ENCODE data around the gene PTAFR.

Gene PTAFR

DNA sequence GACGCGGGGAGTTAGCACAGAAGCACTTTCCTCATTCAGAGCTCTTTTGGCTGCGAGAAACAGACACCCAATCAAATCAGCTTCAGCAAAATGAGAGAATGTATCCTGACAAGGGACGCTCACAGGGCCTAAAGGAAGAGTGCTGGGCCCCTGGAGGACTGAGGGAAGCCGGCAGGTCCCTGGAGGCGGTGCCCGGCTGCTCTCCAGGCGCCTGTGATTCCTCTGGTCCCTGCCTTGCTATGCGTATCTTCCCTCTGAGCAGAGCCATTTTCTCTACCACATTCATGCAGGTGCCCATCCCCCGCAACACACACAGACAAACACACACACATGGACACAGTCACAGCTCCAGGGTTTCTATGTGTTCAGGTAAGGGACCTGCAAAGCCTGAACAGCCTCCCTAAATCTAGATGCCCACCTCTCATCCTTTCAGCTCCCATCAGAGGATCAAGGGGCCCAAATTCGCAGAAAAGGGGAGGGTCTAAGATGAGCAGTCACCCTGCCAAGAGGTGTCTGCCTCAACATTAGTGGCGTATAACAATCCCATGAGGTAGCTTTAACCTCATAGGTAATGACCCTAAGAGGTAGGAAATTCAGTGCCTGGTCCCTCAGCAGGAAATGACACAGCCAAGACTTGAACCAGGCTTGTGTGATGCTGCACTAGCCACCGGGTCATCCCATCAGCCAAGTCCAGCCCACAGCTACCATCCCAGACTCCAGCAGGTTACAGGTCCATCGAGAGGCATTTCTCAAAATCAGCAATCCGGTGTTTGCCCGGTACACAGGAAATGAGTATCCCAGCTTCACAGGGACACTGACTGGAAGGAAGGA is 29.0 kb downstream of the PTAFR start:
- H3K27ac ChIP-seq (ENCODE audit: extremely low read depth, low read depth, low read length): no peak overlapping the region
- TF ChIP-seq ZFP69B (tag by site-specific recombination; IDR thresholded peaks at IDR 0.05) (no peak), SCRT2 (tag by site-specific recombination; IDR thresholded peaks at IDR 0.05) (0 out of 2 replicates have a peak, but pooled peaks have one; percentile 24), ZNF223 (tag by site-specific recombination; IDR thresholded peaks at IDR 0.05) (no peak)
- TF ChIP-seq, protein P1, sequence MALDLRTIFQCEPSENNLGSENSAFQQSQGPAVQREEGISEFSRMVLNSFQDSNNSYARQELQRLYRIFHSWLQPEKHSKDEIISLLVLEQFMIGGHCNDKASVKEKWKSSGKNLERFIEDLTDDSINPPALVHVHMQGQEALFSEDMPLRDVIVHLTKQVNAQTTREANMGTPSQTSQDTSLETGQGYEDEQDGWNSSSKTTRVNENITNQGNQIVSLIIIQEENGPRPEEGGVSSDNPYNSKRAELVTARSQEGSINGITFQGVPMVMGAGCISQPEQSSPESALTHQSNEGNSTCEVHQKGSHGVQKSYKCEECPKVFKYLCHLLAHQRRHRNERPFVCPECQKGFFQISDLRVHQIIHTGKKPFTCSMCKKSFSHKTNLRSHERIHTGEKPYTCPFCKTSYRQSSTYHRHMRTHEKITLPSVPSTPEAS (tag by site-specific recombination; IDR thresholded peaks at IDR 0.05): peak; percentile 35; the same call in 1 of the 2 replicates
- CTCF ChIA-PET: interaction anchor here (0.8 kb wide), 1 partner anchor 56 kb away, joined by 3 read pairs; no protein-coding TSS in a partner anchor
- no peak overlapping the region for H3K4me3 ChIP-seq (ENCODE audit: low read depth, low read length)
- no peaks in the 10 kb centered on the region for H3K9me3 ChIP-seq (ENCODE audit: control insufficient read depth, insufficient read depth, low read depth, low read length)
- H3K4me1 ChIP-seq (ENCODE audit: control insufficient read depth, insufficient read depth, low read length): no peaks in the 10 kb centered on the region
- no peaks in the 10 kb centered on the region for H3K36me3 ChIP-seq (ENCODE audit: control insufficient read depth in 2 of 2, insufficient read depth in 1 of 2, low read length in 2 of 2)
- POLR2A ChIA-PET: no interaction called here

DNA sequence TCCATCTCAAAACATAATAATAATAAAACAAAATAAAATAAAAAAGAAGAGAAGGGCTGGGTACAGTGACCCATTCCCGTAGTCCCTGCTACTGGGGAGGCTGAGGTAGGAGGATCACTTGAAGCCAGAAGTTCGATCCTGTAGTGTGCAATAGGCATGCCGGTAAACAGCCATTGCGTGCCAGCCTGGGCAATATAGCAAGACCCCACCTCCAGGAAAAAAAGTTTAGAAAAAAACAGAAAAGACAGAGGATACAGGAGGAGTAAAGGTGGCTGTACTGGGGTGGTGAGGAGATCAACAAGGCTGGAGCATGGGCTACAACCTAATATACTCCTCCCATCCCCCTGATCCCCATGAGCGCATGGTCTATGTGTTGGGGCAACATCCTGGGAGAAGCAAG is 30.8 kb downstream of the PTAFR start:
- Histone ChIP-seq H3K4me3 (ENCODE audit: low read depth, low read length) (no peak overlapping the region), H3K4me1 (ENCODE audit: control insufficient read depth, insufficient read depth, low read length) (no peaks in the 10 kb centered on the region), H3K9me3 (ENCODE audit: control insufficient read depth, insufficient read depth, low read depth, low read length) (no peaks in the 10 kb centered on the region), H3K36me3 (ENCODE audit: control insufficient read depth in 2 of 2, insufficient read depth in 1 of 2, low read length in 2 of 2) (no peaks in the 10 kb centered on the region), H3K27ac (ENCODE audit: extremely low read depth, low read depth, low read length) (no peak overlapping the region)
- CTCF ChIA-PET: interaction anchor here (0.7 kb wide), 1 partner anchor 289 kb away, joined by 3 read pairs; no protein-coding TSS in a partner anchor
- TF ChIP-seq ZNF121 (tag by site-specific recombination; IDR thresholded peaks at IDR 0.05) (peak; percentile 79), ZXDB (tag by site-specific recombination; IDR thresholded peaks at IDR 0.05) (no peak), ZBTB21 (tag by site-specific recombination; IDR thresholded peaks at IDR 0.05) (no peak), ZFP37 (tag by site-specific recombination; IDR thresholded peaks at IDR 0.05) (no peak), ZNF514 (tag by site-specific recombination; IDR thresholded peaks at IDR 0.05) (no peak), MEIS1 (CRISPR knock-in tag; IDR thresholded peaks at IDR 0.05; ENCODE audit: borderline replicate concordance) (no peak)
- POLR2A ChIA-PET: no interaction called here

DNA sequence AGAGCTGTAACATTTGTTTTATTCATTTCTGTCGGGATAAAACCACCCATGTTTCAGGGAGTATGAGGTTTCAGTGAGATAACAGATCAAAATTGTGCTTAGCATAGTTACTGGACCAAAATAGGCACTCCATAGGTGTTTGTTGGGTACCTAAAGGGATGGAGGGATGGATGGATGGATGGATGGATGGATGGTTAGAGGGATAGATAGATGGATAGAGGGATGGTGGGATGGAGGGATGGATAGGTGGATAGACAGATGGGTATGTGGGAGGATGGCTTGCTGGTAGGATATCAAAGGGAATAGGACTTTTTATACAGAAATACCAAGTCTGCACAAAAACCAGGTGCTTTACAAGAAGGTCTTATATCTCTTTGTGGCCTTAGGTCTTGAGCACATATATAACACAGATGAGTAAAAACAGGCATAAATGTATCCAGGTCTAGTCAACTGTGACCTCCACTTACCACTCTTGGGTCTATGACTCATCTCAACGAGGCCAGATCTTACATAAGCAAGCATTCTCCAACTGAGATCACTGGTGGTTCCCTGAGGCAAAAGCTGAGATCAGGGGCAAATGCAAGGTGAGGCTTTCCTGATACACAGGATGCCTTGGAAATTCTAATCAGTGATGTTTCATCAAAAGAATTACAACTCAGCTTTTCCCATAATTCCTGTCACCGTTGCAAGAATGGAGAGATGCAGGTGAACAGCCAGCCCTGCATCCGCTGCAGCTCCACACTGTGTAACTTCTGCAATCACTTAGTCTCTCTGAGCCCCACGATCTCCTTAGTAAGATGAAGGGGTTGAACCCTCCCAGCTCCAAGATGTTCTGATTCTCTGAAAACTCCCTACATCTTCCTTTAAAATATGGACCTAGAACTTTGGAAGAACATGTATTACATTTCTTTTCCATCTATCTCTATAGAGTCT is 32.0 kb downstream of the PTAFR start:
- CTCF ChIA-PET: interaction anchor here (0.5 to 1.5 kb wide), 5 partner anchors 9 to 1012 kb away, joined by 3 to 5 read pairs (median 3); no protein-coding TSS in a partner anchor
- no peaks in the 10 kb centered on the region for H3K9me3 ChIP-seq (ENCODE audit: control insufficient read depth, insufficient read depth, low read depth, low read length)
- no peak overlapping the region for H3K4me3 ChIP-seq (ENCODE audit: low read depth, low read length)
- no peaks in the 10 kb centered on the region for H3K36me3 ChIP-seq (ENCODE audit: control insufficient read depth in 2 of 2, insufficient read depth in 1 of 2, low read length in 2 of 2)
- POLR2A ChIA-PET: no interaction called here
- no peak overlapping the region for H3K27ac ChIP-seq (ENCODE audit: extremely low read depth, low read depth, low read length)
- H3K4me1 ChIP-seq (ENCODE audit: control insufficient read depth, insufficient read depth, low read length): no peaks in the 10 kb centered on the region
- TF ChIP-seq ZNF530 (tag by site-specific recombination; IDR thresholded peaks at IDR 0.05; ENCODE audit: low read depth) (no peak), ZNF629 (tag by site-specific recombination; IDR thresholded peaks at IDR 0.05) (peak; percentile 53; the same call in 1 of the 2 replicates), ZNF843 (tag by site-specific recombination; IDR thresholded peaks at IDR 0.05) (no peak), ZNF660 (tag by site-specific recombination; IDR thresholded peaks at IDR 0.05) (peak; percentile 55; the same call in 1 of the 2 replicates), ZNF133 (tag by site-specific recombination; IDR thresholded peaks at IDR 0.05) (no peak), ZNF626 (tag by site-specific recombination; IDR thresholded peaks at IDR 0.05) (no peak), ZNF274 (IDR thresholded peaks at IDR 0.05; ENCODE audit: low read length) (no peak), ZNF274 (tag by site-specific recombination; IDR thresholded peaks at IDR 0.05; ENCODE audit: borderline replicate concordance) (no peak), BCL11B (tag by site-specific recombination; IDR thresholded peaks at IDR 0.05; ENCODE audit: low read depth) (no peak), ZNF23 (tag by site-specific recombination; IDR thresholded peaks at IDR 0.05; ENCODE audit: borderline replicate concordance) (no peak), ZNF2 (tag by site-specific recombination; IDR thresholded peaks at IDR 0.05) (no peak)
- TF ChIP-seq, protein P2, sequence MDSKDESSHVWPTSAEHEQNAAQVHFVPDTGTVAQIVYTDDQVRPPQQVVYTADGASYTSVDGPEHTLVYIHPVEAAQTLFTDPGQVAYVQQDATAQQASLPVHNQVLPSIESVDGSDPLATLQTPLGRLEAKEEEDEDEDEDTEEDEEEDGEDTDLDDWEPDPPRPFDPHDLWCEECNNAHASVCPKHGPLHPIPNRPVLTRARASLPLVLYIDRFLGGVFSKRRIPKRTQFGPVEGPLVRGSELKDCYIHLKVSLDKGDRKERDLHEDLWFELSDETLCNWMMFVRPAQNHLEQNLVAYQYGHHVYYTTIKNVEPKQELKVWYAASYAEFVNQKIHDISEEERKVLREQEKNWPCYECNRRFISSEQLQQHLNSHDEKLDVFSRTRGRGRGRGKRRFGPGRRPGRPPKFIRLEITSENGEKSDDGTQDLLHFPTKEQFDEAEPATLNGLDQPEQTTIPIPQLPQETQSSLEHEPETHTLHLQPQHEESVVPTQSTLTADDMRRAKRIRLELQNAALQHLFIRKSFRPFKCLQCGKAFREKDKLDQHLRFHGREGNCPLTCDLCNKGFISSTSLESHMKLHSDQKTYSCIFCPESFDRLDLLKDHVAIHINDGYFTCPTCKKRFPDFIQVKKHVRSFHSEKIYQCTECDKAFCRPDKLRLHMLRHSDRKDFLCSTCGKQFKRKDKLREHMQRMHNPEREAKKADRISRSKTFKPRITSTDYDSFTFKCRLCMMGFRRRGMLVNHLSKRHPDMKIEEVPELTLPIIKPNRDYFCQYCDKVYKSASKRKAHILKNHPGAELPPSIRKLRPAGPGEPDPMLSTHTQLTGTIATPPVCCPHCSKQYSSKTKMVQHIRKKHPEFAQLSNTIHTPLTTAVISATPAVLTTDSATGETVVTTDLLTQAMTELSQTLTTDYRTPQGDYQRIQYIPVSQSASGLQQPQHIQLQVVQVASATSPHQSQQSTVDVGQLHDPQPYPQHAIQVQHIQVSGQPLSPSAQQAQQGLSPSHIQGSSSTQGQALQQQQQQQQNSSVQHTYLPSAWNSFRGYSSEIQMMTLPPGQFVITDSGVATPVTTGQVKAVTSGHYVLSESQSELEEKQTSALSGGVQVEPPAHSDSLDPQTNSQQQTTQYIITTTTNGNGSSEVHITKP (tag by site-specific recombination; IDR thresholded peaks at IDR 0.05): no peak
- TF ChIP-seq, protein P3, sequence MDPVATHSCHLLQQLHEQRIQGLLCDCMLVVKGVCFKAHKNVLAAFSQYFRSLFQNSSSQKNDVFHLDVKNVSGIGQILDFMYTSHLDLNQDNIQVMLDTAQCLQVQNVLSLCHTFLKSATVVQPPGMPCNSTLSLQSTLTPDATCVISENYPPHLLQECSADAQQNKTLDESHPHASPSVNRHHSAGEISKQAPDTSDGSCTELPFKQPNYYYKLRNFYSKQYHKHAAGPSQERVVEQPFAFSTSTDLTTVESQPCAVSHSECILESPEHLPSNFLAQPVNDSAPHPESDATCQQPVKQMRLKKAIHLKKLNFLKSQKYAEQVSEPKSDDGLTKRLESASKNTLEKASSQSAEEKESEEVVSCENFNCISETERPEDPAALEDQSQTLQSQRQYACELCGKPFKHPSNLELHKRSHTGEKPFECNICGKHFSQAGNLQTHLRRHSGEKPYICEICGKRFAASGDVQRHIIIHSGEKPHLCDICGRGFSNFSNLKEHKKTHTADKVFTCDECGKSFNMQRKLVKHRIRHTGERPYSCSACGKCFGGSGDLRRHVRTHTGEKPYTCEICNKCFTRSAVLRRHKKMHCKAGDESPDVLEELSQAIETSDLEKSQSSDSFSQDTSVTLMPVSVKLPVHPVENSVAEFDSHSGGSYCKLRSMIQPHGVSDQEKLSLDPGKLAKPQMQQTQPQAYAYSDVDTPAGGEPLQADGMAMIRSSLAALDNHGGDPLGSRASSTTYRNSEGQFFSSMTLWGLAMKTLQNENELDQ (tag by site-specific recombination; IDR thresholded peaks at IDR 0.05; ENCODE audit: low read depth): no peak

Measured in HEK293 (cell line).